Transverse colon (tissue), 4 donors: Measurements from ENCODE around the gene OMP. TPM values are rescaled to one million over a fixed set of nuclear protein-coding genes. Genes with fewer than 3 reads are reported as not detected.

Source experiments
- DNase-seq: peaks from one replicate; pipeline ENCODE4 v3.0.0-alpha.2; 2019
- H3K27ac ChIP-seq, 4 donors: fragments of 200-600 bp; sonication (generic); 2 replicates each; pipeline ENCODE4 v1.5.1; 2016 to 2018; ENCODE audit warnings: inconsistent platforms in 4 of 4
- H3K27me3 ChIP-seq: fragments of 200-600 bp; sonication (generic); 2 replicates; pipeline ENCODE4 v1.5.1; 2017; ENCODE audit warnings: inconsistent platforms
- H3K36me3 ChIP-seq, 4 donors: fragments of 200-600 bp; sonication (generic); 2 replicates each; pipeline ENCODE4 v1.5.1; 2017 to 2019; ENCODE audit warnings: inconsistent platforms in 4 of 4
- H3K4me1 ChIP-seq, 4 donors: fragments of 200-600 bp; sonication (generic); 2 replicates each; pipeline ENCODE4 v1.5.1; 2017 to 2020; ENCODE audit warnings: inconsistent platforms in 4 of 4
- H3K4me3 ChIP-seq, 4 donors: fragments of 200-600 bp; sonication (generic); 1 replicate in 1 of 4; 2 replicates in 3 of 4; pipeline versions ENCODE4 v1.5.1 to v1.6.1; 2017 to 2019; ENCODE audit warnings: inconsistent platforms in 4 of 4
- H3K9me3 ChIP-seq, 2 donors: fragments of 200-600 bp; sonication (generic); 2 replicates each; pipeline ENCODE4 v1.5.1; 2017 to 2019; ENCODE audit warnings: inconsistent platforms in 2 of 2
- EP300 ChIP-seq: sonication (generic); formaldehyde crosslinking; IDR thresholded peaks from one replicate; pipeline ENCODE4 v1.6.1; 2017; ENCODE audit warnings: antibody characterized with exemption, low read depth
- POLR2A ChIP-seq: fragments of 450-650 bp; IDR thresholded peaks from one replicate; pipeline ENCODE4 v1.6.1; 2016; ENCODE audit warnings: antibody characterized with exemption, mild to moderate bottlenecking, moderate library complexity
- POLR2AphosphoS5 ChIP-seq, 3 donors: sonication (generic); formaldehyde crosslinking; IDR thresholded peaks; one replicate each; pipeline ENCODE4 v1.6.1; 2016; ENCODE audit warnings: antibody characterized with exemption in 3 of 3
- WGBS, 2 donors: methylation state at CpG; one replicate each; pipeline ENCODE4 v1.1.5; 2018; ENCODE audit warnings: low coverage in 1 of 2; 5-methylcytosine and 5-hydroxymethylcytosine counted together
- in situ Hi-C, 4 donors: fragments of 200-750 bp; cut with MboI; loops; one replicate each; pipeline versions ENCODE4 v1.15.0 to v1.15.1; 2017; ENCODE audit warnings: low sequenced_read_pairs in 3 of 4, low pct_ligation_motif_present in 1 of 4, low pct_unique_long_range_greater_than_20kb in 1 of 4
- intact Hi-C: fragments of 100-400 bp; cut with DNase I; formaldehyde crosslinking; loops from one replicate; pipeline ENCODE4 v1.15.1; 2023; ENCODE audit warnings: low total_unique reads
- total RNA-seq, 4 donors: library from RNA; depleted of rRNA; stranded (reverse); fragments of >200 nt; gene quantifications; one replicate each; pipeline ENCODE4 v1.1.0, GENCODE V29; 2016
- TF ChIP-seq, protein P1 (sequence below), 5 experiments: fragments of 200-600 bp in 3 of 5; fragments of 450-650 bp in 2 of 5; sonication (generic) in 3 of 5; IDR thresholded peaks; 1 replicate in 2 of 5; 2 replicates in 3 of 5; pipeline ENCODE4 v1.5.1; 2016 to 2017; ENCODE audit warnings: antibody characterized with exemption in 5 of 5, inconsistent platforms in 3 of 5, mild to moderate bottlenecking in 2 of 5, moderate library complexity in 1 of 5

OMP gene
- total RNA-seq, 4 donors from 2014 or later = 16.0 to 126 (median 49.4) TPM

DNA sequence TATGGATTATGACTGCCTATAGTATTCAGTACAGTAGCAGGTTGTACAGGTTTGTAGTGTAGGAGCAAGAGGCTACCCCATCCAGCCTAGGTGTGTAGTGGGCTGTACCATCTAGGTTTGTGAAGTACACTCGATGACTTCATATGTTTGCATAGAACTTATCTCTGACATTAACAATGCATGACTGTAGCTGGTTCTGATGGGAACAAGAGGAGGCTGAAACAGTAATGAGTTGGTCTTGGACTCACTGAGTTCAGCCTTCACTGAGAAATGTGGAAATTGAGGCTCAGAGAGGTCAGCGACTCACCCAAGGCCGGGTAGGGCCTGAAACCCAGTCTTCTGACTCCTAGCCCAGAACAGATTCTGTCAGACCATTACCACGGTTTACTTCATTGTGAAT, 38.4 kb downstream of the OMP start:
- Histone ChIP-seq H3K4me1 (peaks cover 0 to 25% (median 2%) of the 10 kb centered on the region in 4 donors), H3K36me3 (no peaks in the 10 kb centered on the region), H3K9me3 (no peaks in the 10 kb centered on the region), H3K27me3 (peaks cover 9% of the 10 kb centered on the region), H3K27ac (no peak overlapping the region), H3K4me3 (no peak overlapping the region)
- intact Hi-C loops (no loop called here), in situ Hi-C loops (no loop called here)
- TF ChIP-seq POLR2A (no peak), POLR2AphosphoS5 (IDR thresholded peaks at IDR 0.05) (no peak), EP300 (no peak)
- TF ChIP-seq, protein P1, sequence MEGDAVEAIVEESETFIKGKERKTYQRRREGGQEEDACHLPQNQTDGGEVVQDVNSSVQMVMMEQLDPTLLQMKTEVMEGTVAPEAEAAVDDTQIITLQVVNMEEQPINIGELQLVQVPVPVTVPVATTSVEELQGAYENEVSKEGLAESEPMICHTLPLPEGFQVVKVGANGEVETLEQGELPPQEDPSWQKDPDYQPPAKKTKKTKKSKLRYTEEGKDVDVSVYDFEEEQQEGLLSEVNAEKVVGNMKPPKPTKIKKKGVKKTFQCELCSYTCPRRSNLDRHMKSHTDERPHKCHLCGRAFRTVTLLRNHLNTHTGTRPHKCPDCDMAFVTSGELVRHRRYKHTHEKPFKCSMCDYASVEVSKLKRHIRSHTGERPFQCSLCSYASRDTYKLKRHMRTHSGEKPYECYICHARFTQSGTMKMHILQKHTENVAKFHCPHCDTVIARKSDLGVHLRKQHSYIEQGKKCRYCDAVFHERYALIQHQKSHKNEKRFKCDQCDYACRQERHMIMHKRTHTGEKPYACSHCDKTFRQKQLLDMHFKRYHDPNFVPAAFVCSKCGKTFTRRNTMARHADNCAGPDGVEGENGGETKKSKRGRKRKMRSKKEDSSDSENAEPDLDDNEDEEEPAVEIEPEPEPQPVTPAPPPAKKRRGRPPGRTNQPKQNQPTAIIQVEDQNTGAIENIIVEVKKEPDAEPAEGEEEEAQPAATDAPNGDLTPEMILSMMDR (IDR thresholded peaks at IDR 0.05) = no peak
- DNase-seq = no peak
- 80 to 95% methylated on average over 3 to 4 of the region's 4 CpGs for WGBS, 2 donors

DNA sequence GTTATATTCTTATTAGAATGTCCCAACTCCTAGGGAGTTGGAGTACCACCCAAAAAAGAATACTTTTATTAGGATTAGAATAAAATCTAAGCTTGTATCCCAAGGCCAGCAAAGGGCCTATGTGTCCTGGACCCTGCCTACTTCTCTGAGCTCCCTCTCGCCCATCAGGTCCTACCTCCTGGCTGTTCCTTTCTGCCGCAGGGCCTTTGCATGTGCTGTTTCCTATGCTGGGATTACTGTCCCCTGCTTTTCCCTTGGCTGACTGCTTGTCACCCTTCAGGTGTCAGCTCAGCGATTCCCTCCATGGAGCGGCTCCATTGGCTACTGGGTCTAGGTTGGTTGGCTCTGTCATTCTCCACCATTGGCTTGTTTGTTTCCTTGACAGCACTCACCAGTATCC, 38.8 kb downstream of the OMP start:
- WGBS, 2 donors = 92 to 96% methylated on average over 2 to 4 of the region's 4 CpGs
- no peak overlapping the region for H3K27ac ChIP-seq
- TF ChIP-seq EP300 (no peak), POLR2A (no peak), POLR2AphosphoS5 (IDR thresholded peaks at IDR 0.05) (no peak)
- TF ChIP-seq, protein P1 (IDR thresholded peaks at IDR 0.05) = no peak
- no peak for DNase-seq
- peaks cover 0 to 25% (median 2%) of the 10 kb centered on the region in 4 donors for H3K4me1 ChIP-seq
- no peaks in the 10 kb centered on the region for H3K36me3 ChIP-seq
- intact Hi-C loops (no loop called here), in situ Hi-C loops (no loop called here)
- H3K4me3 ChIP-seq = no peak overlapping the region
- peaks cover 9% of the 10 kb centered on the region for H3K27me3 ChIP-seq
- H3K9me3 ChIP-seq = no peaks in the 10 kb centered on the region

DNA sequence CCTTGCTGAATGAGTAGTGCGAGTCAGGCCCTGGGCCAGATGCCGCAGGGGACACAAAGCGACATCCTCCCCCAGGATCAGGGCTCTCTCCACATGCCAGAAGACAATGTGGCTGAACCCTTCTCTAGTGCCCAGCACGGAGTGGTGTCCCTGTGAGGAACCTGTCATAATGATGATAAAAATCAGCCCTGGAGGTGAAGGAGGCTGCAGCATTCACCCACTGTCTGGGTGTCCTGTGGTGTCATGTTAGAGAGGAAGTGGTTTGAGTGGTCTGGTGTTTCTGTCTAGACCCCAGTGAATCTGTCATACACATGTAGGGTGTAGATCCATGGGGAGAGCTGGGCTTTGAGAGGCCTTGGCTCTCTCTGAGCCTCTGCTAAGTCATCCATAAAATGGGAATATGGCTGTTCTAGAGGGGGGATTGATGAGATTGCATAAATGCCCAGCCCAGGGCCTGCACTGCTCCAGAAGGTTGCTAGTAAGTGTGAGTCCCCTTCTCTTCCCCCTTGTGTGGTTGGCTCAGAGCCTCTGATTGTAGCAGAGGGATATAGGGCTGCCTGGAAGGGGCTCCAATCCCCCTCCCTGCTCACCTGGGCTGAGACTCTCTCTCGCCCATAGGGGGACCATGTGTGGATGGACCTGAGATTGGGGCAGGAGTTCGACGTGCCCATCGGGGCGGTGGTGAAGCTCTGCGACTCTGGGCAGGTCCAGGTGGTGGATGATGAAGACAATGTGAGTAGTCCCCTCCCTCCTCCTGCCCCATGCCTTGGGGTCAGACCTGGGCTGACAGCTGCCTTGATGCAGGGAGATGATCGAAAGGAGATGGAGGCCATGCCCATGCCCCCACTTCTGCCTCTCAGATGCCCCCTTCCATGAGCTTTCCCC, 39.7 kb downstream of the OMP start:
- Histone ChIP-seq H3K27ac (no peak overlapping the region), H3K9me3 (no peaks in the 10 kb centered on the region), H3K27me3 (peaks cover 8% of the 10 kb centered on the region), H3K36me3 (no peaks in the 10 kb centered on the region), H3K4me3 (no peak overlapping the region), H3K4me1 (peaks cover 0 to 25% (median 2%) of the 10 kb centered on the region in 4 donors)
- 91 to 100% methylated on average over 2 to 11 of the region's 11 CpGs for WGBS, 2 donors
- DNase-seq = no peak
- TF ChIP-seq POLR2AphosphoS5 (IDR thresholded peaks at IDR 0.05) (no peak), EP300 (no peak), POLR2A (no peak)
- TF ChIP-seq, protein P1 (IDR thresholded peaks at IDR 0.05) = no peak
- in situ Hi-C loops = no loop called here
- intact Hi-C loops = no loop called here

DNA sequence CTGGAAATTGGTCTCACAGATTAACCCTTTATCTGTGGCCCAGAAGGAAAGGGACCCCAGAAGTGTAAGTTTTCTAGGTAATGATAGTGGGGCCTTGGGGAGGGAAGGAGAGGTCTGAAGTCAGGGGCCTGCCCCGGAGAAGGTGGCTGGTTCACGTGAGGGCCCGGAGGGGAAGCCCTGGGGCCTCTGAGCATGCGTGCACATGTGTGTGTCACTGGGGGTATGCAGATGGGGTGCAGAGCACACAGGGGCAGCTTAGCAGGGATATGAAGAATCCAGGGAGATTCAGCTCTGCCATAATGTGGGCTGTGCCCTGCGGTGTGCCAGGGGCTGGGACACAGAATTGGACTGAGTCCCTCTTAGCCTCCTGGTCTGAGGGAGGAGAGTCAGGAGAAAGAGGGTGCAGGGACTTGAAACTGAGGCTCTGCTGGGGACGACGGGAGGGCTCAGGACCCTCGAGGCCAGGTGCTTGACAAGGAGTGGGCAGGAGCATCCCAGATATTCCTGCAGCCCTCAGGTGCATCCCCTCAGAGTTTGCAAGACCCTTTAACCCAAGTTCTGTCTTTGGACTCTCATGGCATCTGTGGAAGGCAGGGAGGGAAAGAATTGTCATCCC, 40.9 kb downstream of the OMP start:
- Histone ChIP-seq H3K27me3 (no peaks in the 10 kb centered on the region), H3K4me3 (no peak overlapping the region), H3K36me3 (no peaks in the 10 kb centered on the region), H3K9me3 (no peaks in the 10 kb centered on the region), H3K27ac (no peak overlapping the region), H3K4me1 (peaks cover 0 to 35% (median 8%) of the 10 kb centered on the region in 4 donors)
- intact Hi-C loops = no loop called here
- in situ Hi-C loops = no loop called here
- no peak for DNase-seq
- TF ChIP-seq POLR2A (no peak), EP300 (no peak), POLR2AphosphoS5 (IDR thresholded peaks at IDR 0.05) (no peak)
- TF ChIP-seq, protein P1 (IDR thresholded peaks at IDR 0.05) = no peak
- 82% methylated on average over 8 of the region's 8 CpGs; no CpG with 5 or more reads in 1 of the 2 donors for WGBS, 2 donors
